Stomach (tissue), 9 donors: ENCODE data around the gene HELLS. TPM values are rescaled to one million over a fixed set of nuclear protein-coding genes. Genes with fewer than 3 reads are reported as not detected.

Source experiments
- DNase-seq, 2 donors: peaks; one replicate each; pipeline versions ENCODE4 v3.0.0 to v3.0.0-alpha.2; 2013 to 2019
- H3K27ac ChIP-seq, 5 donors: fragments of 200-600 bp in 4 of 5; sonication (generic) in 4 of 5; one replicate each; pipeline ENCODE4 v1.5.1; 2013 to 2019; ENCODE audit warnings: mild to moderate bottlenecking in 1 of 5, moderate library complexity in 1 of 5
- H3K27me3 ChIP-seq, 3 donors: fragments of 200-600 bp; sonication (generic); one replicate each; pipeline ENCODE4 v1.5.1; 2017 to 2019; ENCODE audit warnings: mixed run types in 1 of 3
- H3K36me3 ChIP-seq, 4 donors: fragments of 200-600 bp; sonication (generic); 1 replicate in 3 of 4; 2 replicates in 1 of 4; pipeline ENCODE4 v1.5.1; 2016 to 2019
- H3K4me1 ChIP-seq, 4 donors: fragments of 200-600 bp; sonication (generic); one replicate each; pipeline ENCODE4 v1.5.1; 2016 to 2019
- H3K4me3 ChIP-seq, 4 donors: fragments of 200-600 bp; sonication (generic) in 3 of 4; one replicate each; pipeline ENCODE4 v1.5.1; 2016 to 2019; ENCODE audit warnings: mild to moderate bottlenecking in 1 of 4
- H3K9me3 ChIP-seq, 4 donors: fragments of 200-600 bp; sonication (generic); one replicate each; pipeline ENCODE4 v1.5.1; 2016 to 2019
- EP300 ChIP-seq: sonication (generic); formaldehyde crosslinking; IDR thresholded peaks from one replicate; pipeline ENCODE4 v1.6.1; 2017; ENCODE audit warnings: antibody characterized with exemption
- POLR2A ChIP-seq, 4 donors: fragments of 450-650 bp; IDR thresholded peaks; one replicate each; pipeline ENCODE4 v1.6.1; 2016; ENCODE audit warnings: antibody characterized with exemption in 4 of 4, control low read depth in 2 of 4, mild to moderate bottlenecking in 1 of 4, moderate library complexity in 1 of 4
- POLR2AphosphoS5 ChIP-seq, 3 donors: sonication (generic); formaldehyde crosslinking; IDR thresholded peaks; one replicate each; pipeline ENCODE4 v1.6.1; 2016; ENCODE audit warnings: antibody characterized with exemption in 3 of 3
- WGBS, 5 donors: extraction: QIAGEN DNeasy Blood & Tissue Kit in 3 of 5; methylation state at CpG; one replicate each; pipeline versions ENCODE4 v1.1.5 to v1.1.7; 2013 to 2018; 5-methylcytosine and 5-hydroxymethylcytosine counted together
- intact Hi-C: fragments of 100-400 bp; cut with DNase I; formaldehyde crosslinking; loops from one replicate; pipeline ENCODE4 v1.15.1; 2023; ENCODE audit warnings: low total_unique reads
- polyA plus RNA-seq, 3 donors: library from polyadenylated mRNA; stranded (reverse); fragments of 200-250 nt; gene quantifications; one replicate each; pipeline ENCODE4 v1.2.3, GENCODE V29; 2013
- total RNA-seq, 5 donors: library from RNA; depleted of rRNA; stranded (reverse); fragments of >200 nt; gene quantifications; one replicate each; pipeline versions ENCODE4 v1.1.0 to v1.2.3, GENCODE V29; 2014 to 2016
- TF ChIP-seq, protein P1 (sequence below), 7 experiments: fragments of 450-650 bp in 4 of 7; fragments of 200-600 bp in 3 of 7; sonication (generic) in 3 of 7; IDR thresholded peaks; one replicate each; pipeline ENCODE4 v1.5.1; 2016 to 2019; ENCODE audit warnings: antibody characterized with exemption in 7 of 7, control low read depth in 2 of 7, mild to moderate bottlenecking in 1 of 7
- donor health status: healthy with polysubstance abuse.
- donor health status: Bipolar disorder and iron deficiency.
- donor health status: healthy.

Gene HELLS
- total and polyA plus RNA-seq, 8 donors: 1.7 to 74.2 (median 6.3) TPM

DNA sequence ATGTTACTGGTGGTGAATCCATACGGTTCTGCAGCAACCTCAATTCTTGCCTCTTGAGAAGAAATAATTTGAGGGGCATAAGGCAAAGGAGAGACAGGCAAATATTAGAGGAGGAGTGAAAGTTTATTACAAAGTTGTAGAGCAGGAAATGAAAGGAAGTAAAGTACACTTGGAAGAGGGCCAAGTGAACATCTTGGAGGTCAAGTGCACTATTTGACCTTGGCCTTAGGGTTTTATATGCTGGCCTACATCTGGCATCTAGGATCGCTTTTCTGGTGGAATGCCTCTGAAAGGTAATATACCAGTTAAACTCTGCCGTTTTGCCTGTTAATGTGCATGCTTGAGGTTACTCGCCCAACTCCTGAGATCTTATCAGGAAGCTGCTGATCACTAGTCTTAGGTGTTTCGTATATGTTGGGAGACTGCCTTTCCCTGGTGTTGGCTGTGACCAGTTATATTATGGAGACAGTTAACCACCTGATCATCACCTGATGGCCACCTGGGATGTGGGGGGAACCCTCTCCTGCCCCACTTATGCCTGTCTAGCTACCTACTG, 71.9 kb downstream of the HELLS start:
- intact Hi-C loops: no loop called here
- Histone ChIP-seq H3K27me3 (no peaks in the 10 kb centered on the region), H3K4me3 (no peak overlapping the region), H3K36me3 (no peaks in the 10 kb centered on the region), H3K27ac (no peak overlapping the region), H3K9me3 (no peaks in the 10 kb centered on the region), H3K4me1 (no peaks in the 10 kb centered on the region)
- TF ChIP-seq, protein P1, sequence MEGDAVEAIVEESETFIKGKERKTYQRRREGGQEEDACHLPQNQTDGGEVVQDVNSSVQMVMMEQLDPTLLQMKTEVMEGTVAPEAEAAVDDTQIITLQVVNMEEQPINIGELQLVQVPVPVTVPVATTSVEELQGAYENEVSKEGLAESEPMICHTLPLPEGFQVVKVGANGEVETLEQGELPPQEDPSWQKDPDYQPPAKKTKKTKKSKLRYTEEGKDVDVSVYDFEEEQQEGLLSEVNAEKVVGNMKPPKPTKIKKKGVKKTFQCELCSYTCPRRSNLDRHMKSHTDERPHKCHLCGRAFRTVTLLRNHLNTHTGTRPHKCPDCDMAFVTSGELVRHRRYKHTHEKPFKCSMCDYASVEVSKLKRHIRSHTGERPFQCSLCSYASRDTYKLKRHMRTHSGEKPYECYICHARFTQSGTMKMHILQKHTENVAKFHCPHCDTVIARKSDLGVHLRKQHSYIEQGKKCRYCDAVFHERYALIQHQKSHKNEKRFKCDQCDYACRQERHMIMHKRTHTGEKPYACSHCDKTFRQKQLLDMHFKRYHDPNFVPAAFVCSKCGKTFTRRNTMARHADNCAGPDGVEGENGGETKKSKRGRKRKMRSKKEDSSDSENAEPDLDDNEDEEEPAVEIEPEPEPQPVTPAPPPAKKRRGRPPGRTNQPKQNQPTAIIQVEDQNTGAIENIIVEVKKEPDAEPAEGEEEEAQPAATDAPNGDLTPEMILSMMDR (IDR thresholded peaks at IDR 0.05): no peak
- no peak for TF ChIP-seq POLR2A (IDR thresholded peaks at IDR 0.05)
- no peak for TF ChIP-seq EP300
- no peak for TF ChIP-seq POLR2AphosphoS5 (IDR thresholded peaks at IDR 0.05)
- 43 to 68% (median 59%) methylated on average over 5 of the region's 5 CpGs for WGBS, 5 donors
- DNase-seq: no peak

DNA sequence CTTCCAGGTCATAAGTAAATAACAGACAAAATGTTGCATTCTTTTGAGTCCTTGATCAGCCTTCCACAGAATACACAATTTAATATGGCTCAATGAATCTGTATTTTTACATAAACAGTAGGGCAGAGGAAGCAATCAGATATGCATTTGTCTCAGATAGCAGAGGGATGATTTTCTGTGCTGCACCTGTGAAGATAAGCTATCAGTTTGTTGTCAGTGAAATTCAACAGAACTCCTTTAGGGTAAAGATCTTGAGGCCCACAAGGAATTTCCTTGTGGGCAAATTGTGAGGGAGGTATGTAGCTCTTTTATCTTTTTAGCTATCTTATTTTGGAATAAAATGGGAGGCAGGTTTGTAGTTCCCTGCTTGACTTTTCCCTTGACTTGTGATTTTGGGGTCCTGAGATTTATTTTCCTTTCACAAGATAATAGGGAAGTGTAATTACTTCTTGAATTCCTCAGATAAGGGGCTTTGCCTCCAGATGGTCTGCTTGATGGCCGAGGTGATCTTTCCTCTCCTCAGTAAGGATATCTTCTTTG, 77.1 kb downstream of the HELLS start:
- H3K9me3 ChIP-seq: no peaks in the 10 kb centered on the region
- H3K27ac ChIP-seq: no peak overlapping the region
- no peaks in the 10 kb centered on the region for H3K27me3 ChIP-seq
- no peaks in the 10 kb centered on the region for H3K36me3 ChIP-seq
- intact Hi-C loops: no loop called here
- no peak overlapping the region for H3K4me3 ChIP-seq
- H3K4me1 ChIP-seq: no peaks in the 10 kb centered on the region
- 60 to 84% (median 65%) methylated on average over 1 of the region's 1 CpG for WGBS, 5 donors
- TF ChIP-seq POLR2AphosphoS5 (IDR thresholded peaks at IDR 0.05) (no peak), EP300 (no peak), POLR2A (IDR thresholded peaks at IDR 0.05) (no peak)
- TF ChIP-seq, protein P1 (IDR thresholded peaks at IDR 0.05): no peak
- DNase-seq: no peak

DNA sequence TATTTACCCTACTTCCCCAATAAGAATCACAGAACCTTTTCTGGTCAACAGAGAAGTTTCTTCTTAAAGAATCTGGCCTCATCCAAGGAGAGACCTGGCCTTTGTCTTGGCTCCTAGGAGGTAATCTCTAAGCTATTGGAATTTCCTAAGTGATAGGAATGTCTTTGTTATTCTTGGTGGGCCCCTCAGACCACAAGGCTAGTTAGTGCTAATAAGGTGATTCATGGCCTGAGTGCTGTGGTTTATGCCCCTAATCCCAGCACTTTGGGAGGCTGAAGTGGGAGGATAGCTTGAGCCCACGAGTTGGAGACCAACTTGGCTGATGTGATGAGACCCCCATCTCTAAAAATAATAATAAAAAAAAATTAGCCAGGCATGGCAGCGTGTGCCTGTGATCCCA, 78.0 kb downstream of the HELLS start:
- intact Hi-C loops: no loop called here
- TF ChIP-seq POLR2A (IDR thresholded peaks at IDR 0.05): no peak
- TF ChIP-seq EP300: no peak
- TF ChIP-seq, protein P1 (IDR thresholded peaks at IDR 0.05): no peak
- no peak for TF ChIP-seq POLR2AphosphoS5 (IDR thresholded peaks at IDR 0.05)
- H3K27ac ChIP-seq: no peak overlapping the region
- no peak overlapping the region for H3K4me3 ChIP-seq
- no peaks in the 10 kb centered on the region for H3K4me1 ChIP-seq
- H3K36me3 ChIP-seq: no peaks in the 10 kb centered on the region
- no peaks in the 10 kb centered on the region for H3K9me3 ChIP-seq
- 68 to 87% (median 71%) methylated on average over 2 of the region's 2 CpGs for WGBS, 5 donors
- no peaks in the 10 kb centered on the region for H3K27me3 ChIP-seq
- DNase-seq: no peak

DNA sequence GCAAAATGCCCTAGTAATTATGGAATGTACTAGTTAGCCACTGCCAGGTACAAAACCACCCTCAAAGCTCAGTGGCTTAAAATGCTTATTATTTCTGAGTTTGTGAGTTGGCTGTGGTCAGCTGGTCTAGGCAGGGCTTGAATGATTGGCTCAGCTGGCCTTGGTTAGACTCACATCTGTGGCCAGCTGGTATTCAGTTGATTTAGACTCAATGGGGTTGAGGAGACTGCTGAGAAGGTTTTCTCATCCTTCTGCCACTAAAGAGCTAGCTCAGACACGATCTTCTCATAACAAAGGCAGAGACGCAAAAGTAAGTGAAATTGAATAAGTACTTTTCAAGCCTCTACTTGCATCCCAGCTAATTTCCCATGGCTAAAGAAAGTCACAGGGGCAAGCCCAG, 80.9 kb downstream of the HELLS start:
- Histone ChIP-seq H3K9me3 (no peaks in the 10 kb centered on the region), H3K36me3 (no peaks in the 10 kb centered on the region), H3K27ac (no peak overlapping the region), H3K4me3 (no peak overlapping the region), H3K27me3 (no peaks in the 10 kb centered on the region), H3K4me1 (no peaks in the 10 kb centered on the region)
- DNase-seq: no peak
- TF ChIP-seq POLR2A (IDR thresholded peaks at IDR 0.05) (no peak), EP300 (no peak), POLR2AphosphoS5 (IDR thresholded peaks at IDR 0.05) (no peak)
- TF ChIP-seq, protein P1 (IDR thresholded peaks at IDR 0.05): no peak
- 71 to 96% (median 81%) methylated on average over 2 of the region's 2 CpGs for WGBS, 5 donors
- intact Hi-C loops: no loop called here
